Endodermal cell (in vitro differentiated cells): ENCODE data around the gene FANCM. TPM values are rescaled to one million over a fixed set of nuclear protein-coding genes. Genes with fewer than 3 reads are reported as not detected.
"Not testable (repeated sequence)": the region's sequence is repeated elsewhere in the genome, so short reads cannot be mapped to it uniquely, and the experiment has no call there.

Experiments used
- DNase-seq: peaks from one replicate; pipeline ENCODE4 v3.0.0-alpha.2; 2017
- H3K27ac ChIP-seq: 2 replicates; pipeline ENCODE4 v1.5.1; 2013; ENCODE audit warnings: mild to moderate bottlenecking, low read depth, low read length, moderate library complexity
- H3K27me3 ChIP-seq: 2 replicates; pipeline ENCODE4 v1.6.1; 2013; ENCODE audit warnings: mild to moderate bottlenecking, low read length, moderate library complexity; ENCODE audit not compliant: insufficient read depth, control insufficient read depth, poor library complexity, severe bottlenecking
- H3K36me3 ChIP-seq: 2 replicates; pipeline ENCODE4 v1.7.0; 2013; ENCODE audit warnings: mild to moderate bottlenecking, low read length, moderate library complexity; ENCODE audit not compliant: control insufficient read depth, insufficient read depth
- H3K4me1 ChIP-seq: one replicate; pipeline ENCODE4 v1.7.0; 2013; ENCODE audit warnings: low read length; ENCODE audit not compliant: control insufficient read depth, insufficient read depth
- H3K4me3 ChIP-seq: 2 replicates; pipeline ENCODE4 v1.5.1; 2013; ENCODE audit warnings: mild to moderate bottlenecking, low read length, moderate library complexity
- H3K9ac ChIP-seq: 2 replicates; pipeline ENCODE4 v1.6.1; 2013; ENCODE audit warnings: mild to moderate bottlenecking, low read length, moderate library complexity; ENCODE audit not compliant: poor library complexity, severe bottlenecking; ENCODE audit errors: extremely low read depth
- H3K9me3 ChIP-seq: 2 replicates; pipeline ENCODE4 v1.6.1; 2013; ENCODE audit warnings: mild to moderate bottlenecking, low read length, moderate library complexity; ENCODE audit not compliant: control insufficient read depth
- H3K27ac Mint-ChIP-seq: 2 replicates; pipeline ENCODE4 v1.8.0; 2020; ENCODE audit warnings: mixed read lengths
- H3K27me3 Mint-ChIP-seq: 2 replicates; pipeline ENCODE4 v1.8.0; 2021; ENCODE audit warnings: mild to moderate bottlenecking, mixed read lengths; ENCODE audit not compliant: insufficient read depth
- H3K36me3 Mint-ChIP-seq: 2 replicates; pipeline ENCODE4 v1.8.0; 2020; ENCODE audit warnings: low read depth, mixed read lengths
- H3K4me1 Mint-ChIP-seq: 2 replicates; pipeline ENCODE4 v1.8.0; 2020; ENCODE audit warnings: mixed read lengths
- H3K4me3 Mint-ChIP-seq: 2 replicates; pipeline ENCODE4 v1.8.0; 2020; ENCODE audit warnings: mild to moderate bottlenecking, moderate library complexity, mixed read lengths
- H3K9me3 Mint-ChIP-seq: 2 replicates; pipeline ENCODE4 v1.8.0; 2020; ENCODE audit warnings: mild to moderate bottlenecking, mixed read lengths
- CTCF ChIP-seq: fragments of 200-600 bp; sonication (generic); conservative IDR thresholded peaks from 2 replicates; pipeline ENCODE4 v1.5.0; 2021; ENCODE audit warnings: antibody characterized with exemption, mild to moderate bottlenecking
- WGBS, 2 experiments: methylation state at CpG; one replicate each; pipeline versions ENCODE4 v1.1.5 to v1.1.7; 2013; ENCODE audit warnings: missing lambda C conversion rate in 2 of 2, mixed read lengths in 1 of 2; ENCODE audit not compliant: insufficient coverage in 1 of 2, insufficient read length in 1 of 2; 5-methylcytosine and 5-hydroxymethylcytosine counted together
- total RNA-seq, 2 donors: library from RNA; stranded (reverse); fragmentation: NEBNext Ultra II Directional in 1 of 2; extraction: Animal tissue kit (Norgen Biotek cat#: 25700) in 1 of 2; gene quantifications; 2 replicates in 1 of 2; 3 replicates in 1 of 2; pipeline ENCODE4 v1.2.1, GENCODE V29; 2021

The FANCM gene
- total RNA-seq, 2 donors from 2014 or later = 13.1 to 15.8 TPM

GRCh38 chr14:45210159-45210558, 74.4 kb downstream of the FANCM start:
- 69 to 100% methylated on average over 1 of the region's 1 CpG for WGBS, 2 experiments
- no peak overlapping the region for H3K9ac ChIP-seq
- Mint-ChIP-seq H3K27me3 (no peaks in the 10 kb centered on the region), H3K27ac (no peak overlapping the region), H3K4me1 (peaks cover 12% of the 10 kb centered on the region), H3K36me3 (peaks cover 61% of the 10 kb centered on the region), H3K9me3 (peaks cover 3% of the 10 kb centered on the region), H3K4me3 (no peak overlapping the region)
- no peak overlapping the region for H3K4me3 ChIP-seq
- TF ChIP-seq CTCF = no peak
- no peak for DNase-seq
- no peak overlapping the region for H3K27ac ChIP-seq
- no peaks in the 10 kb centered on the region for H3K27me3 ChIP-seq
- H3K36me3 ChIP-seq = peaks cover 70% of the 10 kb centered on the region
- H3K9me3 ChIP-seq = peaks cover 6% of the 10 kb centered on the region
- H3K4me1 ChIP-seq = no peaks in the 10 kb centered on the region

- H3K4me3 ChIP-seq = no peak overlapping the region
- no peak for TF ChIP-seq CTCF
- peaks cover 3% of the 10 kb centered on the region for H3K9me3 Mint-ChIP-seq
- WGBS, 2 experiments = 42 to 71% methylated on average over 1 of the region's 1 CpG
- H3K27ac Mint-ChIP-seq = peak overlapping the region; percentile 41
- H3K4me1 ChIP-seq = no peaks in the 10 kb centered on the region
- DNase-seq = no peak
- peaks cover 7% of the 10 kb centered on the region for H3K9me3 ChIP-seq
- no peak overlapping the region for H3K4me3 Mint-ChIP-seq
- no peak overlapping the region for H3K9ac ChIP-seq
- H3K27ac ChIP-seq = no peak overlapping the region
- peaks cover 12% of the 10 kb centered on the region for H3K4me1 Mint-ChIP-seq
- H3K27me3 Mint-ChIP-seq = no peaks in the 10 kb centered on the region
- H3K36me3 Mint-ChIP-seq = peaks cover 63% of the 10 kb centered on the region
- no peaks in the 10 kb centered on the region for H3K27me3 ChIP-seq
- peaks cover 69% of the 10 kb centered on the region for H3K36me3 ChIP-seq
These were observed 75.6 kb downstream of the FANCM start for GRCh38 chr14:45211295-45211694.

GRCh38 chr14:45212231-45212630, 76.5 kb downstream of the FANCM start:
- Histone ChIP-seq H3K27me3 (no peaks in the 10 kb centered on the region), H3K9me3 (peaks cover 7% of the 10 kb centered on the region), H3K9ac (no peak overlapping the region), H3K4me1 (no peaks in the 10 kb centered on the region), H3K4me3 (no peak overlapping the region), H3K36me3 (peaks cover 68% of the 10 kb centered on the region), H3K27ac (no peak overlapping the region)
- 89% methylated on average over 2 of the region's 3 CpGs; no CpG with 5 or more reads in 1 of the 2 experiments for WGBS, 2 experiments
- Mint-ChIP-seq H3K27ac (peak overlapping the region; percentile 33), H3K4me3 (no peak overlapping the region), H3K27me3 (no peaks in the 10 kb centered on the region), H3K4me1 (peaks cover 12% of the 10 kb centered on the region), H3K9me3 (peaks cover 3% of the 10 kb centered on the region), H3K36me3 (peaks cover 63% of the 10 kb centered on the region)
- peak; percentile 62 for DNase-seq
- no peak for TF ChIP-seq CTCF

GRCh38 chr14:45213716-45214115, 78.0 kb downstream of the FANCM start:
- H3K27ac ChIP-seq, H3K9ac ChIP-seq, H3K4me3 Mint-ChIP-seq, H3K9me3 ChIP-seq, H3K9me3 Mint-ChIP-seq, H3K27me3 ChIP-seq, H3K27me3 Mint-ChIP-seq, H3K4me3 ChIP-seq, DNase-seq, H3K4me1 ChIP-seq: not testable (repeated sequence)
- peaks cover 68% of the 10 kb centered on the region for H3K36me3 ChIP-seq
- H3K4me1 Mint-ChIP-seq = peaks cover 12% of the 10 kb centered on the region
- peaks cover 65% of the 10 kb centered on the region for H3K36me3 Mint-ChIP-seq
- H3K27ac Mint-ChIP-seq = peak overlapping the region; percentile 12
- 40% methylated on average over 1 of the region's 1 CpG; no CpG with 5 or more reads in 1 of the 2 experiments for WGBS, 2 experiments

GRCh38 chr14:45214341-45214740, 78.6 kb downstream of the FANCM start:
- not testable (repeated sequence) for H3K4me3 Mint-ChIP-seq, H3K4me3 ChIP-seq, H3K27ac ChIP-seq, H3K9me3 Mint-ChIP-seq, DNase-seq, H3K27me3 Mint-ChIP-seq, H3K9me3 ChIP-seq, H3K4me1 ChIP-seq, H3K27me3 ChIP-seq, H3K9ac ChIP-seq
- Mint-ChIP-seq H3K27ac (peak overlapping the region; percentile 31), H3K36me3 (peaks cover 63% of the 10 kb centered on the region), H3K4me1 (peaks cover 12% of the 10 kb centered on the region)
- 83 to 93% methylated on average over 1 to 6 of the region's 6 CpGs for whole genome bisulfite sequencing, 2 experiments
- peaks cover 65% of the 10 kb centered on the region for H3K36me3 ChIP-seq
